Activated T-cell treated with anti-CD3 and anti-CD28 coated beads, Interleukin-2, amount 50 U/mL, for 48 hours (primary cell): Measurements from ENCODE around the gene NCF4.

Experiments
- DNase-seq, 2 experiments: peaks; one replicate each; pipeline ENCODE4 v3.0.0-alpha.2; 2020

The NCF4 gene

DNA sequence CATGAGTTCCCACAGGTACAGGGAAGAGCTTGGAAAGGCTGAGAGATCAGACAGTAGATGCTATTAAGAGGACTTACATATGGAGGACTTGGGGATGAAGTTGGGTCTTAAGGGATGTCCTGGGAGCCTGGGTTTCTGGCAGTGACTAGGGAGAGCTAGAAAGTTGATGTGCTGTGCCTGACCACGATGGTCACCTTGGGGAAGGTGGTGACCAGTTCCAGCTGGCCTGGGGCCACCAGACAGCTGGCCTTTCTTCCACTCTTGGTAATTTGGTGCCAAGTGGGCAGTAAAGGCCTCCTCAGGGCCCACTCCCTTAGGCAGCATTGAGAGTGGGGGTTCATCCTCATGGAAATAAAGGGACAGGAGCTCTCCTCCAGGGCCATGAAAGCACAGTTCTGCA lies 38.7 kb downstream of the NCF4 start:
- DNase-seq: no peak

DNA sequence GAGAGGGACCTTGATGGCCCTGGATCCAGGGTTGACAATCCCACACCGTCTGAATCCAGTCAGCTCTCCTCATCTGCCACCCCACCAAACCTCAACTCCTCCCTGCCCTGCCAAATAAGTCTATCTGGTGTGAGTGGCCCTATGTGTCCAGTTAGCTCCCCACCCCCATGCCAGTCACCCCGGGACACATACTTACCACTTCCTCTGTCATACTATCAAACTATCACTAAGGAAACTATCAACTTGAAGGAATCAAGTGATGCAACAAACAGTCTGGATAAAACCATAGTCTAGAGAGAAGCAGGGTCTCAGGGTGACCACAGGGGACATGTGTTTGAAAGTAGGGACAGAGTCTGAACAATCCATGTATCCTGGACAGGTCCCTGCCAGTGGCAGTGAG lies 39.4 kb downstream of the NCF4 start:
- DNase-seq: no peak

DNA sequence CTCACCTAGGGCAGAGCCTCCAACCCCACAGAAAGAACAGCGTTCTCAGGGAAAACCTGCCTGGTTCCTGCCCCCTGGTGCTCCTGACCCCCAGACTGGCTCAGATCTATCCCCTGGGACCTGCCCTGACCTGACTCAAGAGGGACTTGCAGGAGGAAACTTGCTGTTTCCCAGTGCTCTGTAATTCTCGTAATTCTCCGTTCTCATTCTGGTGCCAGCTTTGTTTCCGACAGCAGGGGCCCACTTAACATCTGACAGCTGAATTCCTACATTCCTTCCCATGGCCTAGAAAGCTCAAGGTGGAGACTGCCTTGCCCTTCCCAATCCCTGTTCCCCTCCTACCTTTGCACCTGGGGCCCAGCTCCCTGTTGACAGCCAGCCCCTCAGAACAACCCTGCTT lies 40.1 kb downstream of the NCF4 start:
- DNase-seq: no peak

DNA sequence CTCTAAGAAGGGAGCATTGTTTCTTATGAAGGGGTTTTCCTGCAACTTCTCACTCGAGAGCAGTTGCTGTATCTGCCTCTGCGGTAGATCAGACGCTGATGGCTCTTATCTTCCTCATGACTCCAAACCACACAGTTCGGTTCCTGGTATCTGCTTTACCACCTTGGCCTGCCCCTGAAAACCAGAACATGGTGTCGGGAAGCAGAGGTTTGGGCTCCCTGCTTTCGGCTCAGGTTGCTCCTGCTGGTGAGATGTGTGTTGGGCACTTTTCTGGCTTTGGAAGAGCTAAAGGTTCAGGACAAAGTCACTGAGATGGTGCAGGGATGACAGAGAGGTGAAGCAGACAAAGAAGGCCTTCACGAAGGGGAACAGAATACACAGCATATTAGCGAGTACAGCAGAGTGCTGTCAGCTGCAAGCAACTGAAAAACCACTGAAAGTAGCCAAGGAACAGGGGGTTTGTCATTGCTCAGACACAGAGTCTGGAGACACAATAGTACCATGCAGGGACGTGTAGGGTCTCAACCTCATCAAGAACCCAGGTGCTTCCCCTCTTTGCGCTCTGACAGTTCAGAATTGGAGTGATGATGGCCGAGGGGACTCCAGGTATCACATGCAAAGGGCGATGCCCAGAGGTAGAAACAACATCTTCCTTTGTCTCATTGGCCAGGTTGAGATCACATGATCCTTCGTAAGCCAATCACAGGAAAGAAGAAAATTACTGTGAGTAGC lies 40.8 kb downstream of the NCF4 start:
- DNase-seq: peak; percentile 33 to 44

DNA sequence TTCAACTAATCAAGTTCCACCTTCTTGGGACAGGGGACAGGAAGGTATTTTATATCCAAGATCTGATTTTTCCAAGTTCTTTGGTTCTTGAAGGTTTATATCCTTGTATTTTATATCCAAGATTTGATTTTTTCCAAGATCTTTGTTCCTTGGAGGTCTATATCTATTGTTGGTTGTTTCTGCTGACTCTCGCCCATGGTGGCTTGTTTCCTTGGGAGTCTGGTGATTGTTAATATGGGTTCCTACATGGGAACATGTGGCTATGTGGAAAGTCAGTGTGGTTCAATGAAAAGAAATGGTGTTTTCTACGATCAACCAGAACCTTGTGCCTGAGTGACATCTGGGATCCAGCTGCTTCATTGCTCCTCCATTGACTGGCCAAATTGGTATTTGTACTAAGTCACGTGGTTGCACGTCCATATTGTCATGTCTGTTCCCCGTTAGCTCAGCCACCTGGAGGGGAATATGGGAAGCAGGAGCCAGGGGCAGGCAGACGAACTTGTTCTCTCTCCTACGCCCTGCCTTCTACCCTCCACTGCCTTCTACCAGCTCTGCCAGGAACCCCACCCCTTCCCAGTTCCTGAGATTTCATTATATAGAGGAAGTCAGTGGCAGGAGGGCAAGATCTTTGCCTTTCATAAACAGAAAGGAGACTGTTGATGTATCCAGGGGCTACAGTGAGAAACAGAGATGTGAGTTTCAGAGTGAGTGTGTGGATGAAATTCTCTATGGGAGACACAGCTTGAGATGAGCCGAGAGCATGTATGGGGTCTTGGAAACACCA lies 41.5 kb downstream of the NCF4 start:
- DNase-seq: no peak

DNA sequence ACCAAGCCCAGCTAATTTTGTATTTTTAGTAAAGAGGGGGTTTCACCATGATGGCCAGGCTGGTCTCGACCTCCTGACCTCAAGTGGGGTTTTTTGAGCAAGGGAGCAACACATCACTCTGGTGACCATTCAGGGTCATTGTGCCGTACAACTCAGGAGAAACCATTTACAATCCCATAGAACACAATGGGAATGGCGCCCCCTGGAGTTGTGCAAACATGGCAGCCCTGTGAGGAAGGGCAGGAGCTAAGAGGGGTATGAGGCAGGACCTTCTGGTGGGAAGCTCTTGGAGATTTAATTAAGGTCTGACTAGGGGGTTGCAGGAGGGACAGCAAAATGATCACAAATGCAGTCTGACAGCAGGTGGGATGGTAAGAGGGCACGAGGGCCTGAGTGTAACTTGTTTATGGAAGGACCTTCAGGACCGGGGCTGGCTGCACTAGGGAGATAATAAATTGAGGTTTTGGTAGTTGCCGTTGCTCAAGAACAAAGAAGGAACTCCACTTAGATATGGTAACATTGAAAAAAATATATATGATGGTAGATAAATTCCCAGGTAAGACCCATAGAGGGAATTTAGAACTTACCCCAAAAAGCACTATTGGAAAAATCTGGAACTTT lies 43.6 kb downstream of the NCF4 start:
- DNase-seq: no peak

DNA sequence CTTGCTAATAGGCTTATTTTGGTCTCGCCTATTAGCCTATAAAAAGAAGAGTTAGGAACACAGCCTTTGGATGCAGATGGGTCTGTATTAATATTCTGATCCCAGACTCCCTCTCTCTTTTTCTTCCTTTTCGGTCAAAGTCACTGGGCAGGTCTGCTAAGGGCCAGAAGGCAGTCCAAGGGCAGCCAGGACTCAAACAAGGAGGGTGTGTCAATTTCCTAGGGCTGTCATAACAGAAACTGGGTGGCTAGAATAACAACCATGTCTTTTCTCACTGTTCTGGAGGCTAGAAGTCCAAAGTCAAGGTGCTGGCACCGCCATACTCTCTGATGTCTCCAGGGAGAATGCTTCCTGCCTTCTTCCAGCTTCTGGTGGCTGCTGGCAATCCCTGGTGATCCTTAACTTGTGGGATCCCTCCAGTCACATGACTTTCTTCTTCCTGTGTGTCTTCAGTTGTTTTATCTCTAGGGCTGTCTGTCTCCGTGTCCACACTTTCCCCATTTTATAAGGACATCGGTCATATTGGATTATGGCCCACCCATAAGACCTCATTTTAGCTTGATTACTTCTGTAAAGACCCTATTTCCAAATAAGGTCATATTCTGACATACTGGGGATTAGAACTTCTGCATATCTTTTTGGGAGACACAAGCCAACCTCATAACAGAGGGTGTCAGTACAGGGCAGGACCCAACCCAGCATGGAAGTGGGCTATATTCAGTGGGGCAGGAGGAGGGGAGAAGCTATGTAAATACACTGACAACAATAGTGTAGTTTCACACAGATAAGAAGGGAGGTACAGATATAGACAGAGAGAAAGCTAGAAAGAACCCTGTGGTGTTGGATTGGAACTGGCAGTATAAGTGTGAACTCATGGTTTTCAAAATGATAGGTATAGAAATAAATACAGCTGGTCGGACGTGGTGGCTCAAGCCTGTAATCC lies 46.7 kb downstream of the NCF4 start:
- no peak for DNase-seq

DNA sequence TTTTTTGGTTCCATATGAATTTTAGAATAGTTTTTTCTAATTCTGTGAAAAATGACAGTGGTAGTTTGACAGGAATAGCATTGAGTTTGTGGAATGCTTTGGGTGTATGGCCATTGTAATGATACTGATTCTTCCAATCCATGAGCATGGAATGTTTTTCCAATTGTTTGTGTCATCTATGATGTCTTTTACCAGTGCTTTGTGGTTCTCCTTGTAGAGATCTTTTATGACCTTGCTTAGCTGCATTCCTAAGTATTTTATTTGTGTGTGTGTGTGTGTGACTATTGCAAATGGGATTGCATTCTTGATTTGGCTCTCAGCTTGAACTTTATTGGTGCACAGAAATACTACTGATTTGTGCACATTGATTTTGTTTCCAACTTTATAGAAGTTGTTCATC lies 49.7 kb downstream of the NCF4 start:
- no peak for DNase-seq

DNA sequence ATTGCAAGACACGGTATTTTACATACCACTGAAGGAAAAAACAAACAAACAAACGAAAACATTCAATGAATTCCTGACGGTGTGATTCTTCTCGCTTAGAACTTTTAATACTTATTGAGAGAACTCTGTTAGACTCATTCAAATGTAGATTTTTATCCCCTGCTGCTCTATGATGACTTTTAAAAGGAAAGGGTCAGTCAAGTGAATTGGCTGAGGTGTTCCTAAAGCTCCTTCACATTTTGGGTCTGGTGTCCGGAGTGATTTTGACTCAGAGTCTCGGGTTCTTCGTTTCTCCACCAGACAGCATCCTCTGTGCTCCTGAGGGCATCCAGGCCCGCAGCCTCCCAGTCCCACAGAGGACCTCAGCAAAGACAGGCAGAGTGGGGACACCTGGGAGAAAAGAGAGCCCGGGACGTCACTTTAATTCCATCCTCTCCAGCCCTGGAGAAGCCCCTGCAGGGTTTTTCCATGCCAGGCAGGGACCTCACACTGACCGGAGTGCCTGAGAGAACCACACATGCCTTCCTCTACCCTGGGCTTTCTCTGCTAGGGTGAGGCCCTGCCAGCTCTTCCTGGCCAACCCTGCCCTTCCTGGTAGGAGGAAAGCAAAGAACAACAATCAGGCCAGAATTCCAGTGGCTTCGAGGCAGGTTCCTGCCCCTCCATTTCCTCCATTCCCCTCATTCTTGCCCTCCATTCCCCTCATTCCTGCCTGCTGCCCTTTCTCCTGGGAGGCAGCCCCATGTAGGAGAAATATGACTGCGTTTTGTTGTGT lies 51.3 kb downstream of the NCF4 start:
- DNase-seq: no peak

DNA sequence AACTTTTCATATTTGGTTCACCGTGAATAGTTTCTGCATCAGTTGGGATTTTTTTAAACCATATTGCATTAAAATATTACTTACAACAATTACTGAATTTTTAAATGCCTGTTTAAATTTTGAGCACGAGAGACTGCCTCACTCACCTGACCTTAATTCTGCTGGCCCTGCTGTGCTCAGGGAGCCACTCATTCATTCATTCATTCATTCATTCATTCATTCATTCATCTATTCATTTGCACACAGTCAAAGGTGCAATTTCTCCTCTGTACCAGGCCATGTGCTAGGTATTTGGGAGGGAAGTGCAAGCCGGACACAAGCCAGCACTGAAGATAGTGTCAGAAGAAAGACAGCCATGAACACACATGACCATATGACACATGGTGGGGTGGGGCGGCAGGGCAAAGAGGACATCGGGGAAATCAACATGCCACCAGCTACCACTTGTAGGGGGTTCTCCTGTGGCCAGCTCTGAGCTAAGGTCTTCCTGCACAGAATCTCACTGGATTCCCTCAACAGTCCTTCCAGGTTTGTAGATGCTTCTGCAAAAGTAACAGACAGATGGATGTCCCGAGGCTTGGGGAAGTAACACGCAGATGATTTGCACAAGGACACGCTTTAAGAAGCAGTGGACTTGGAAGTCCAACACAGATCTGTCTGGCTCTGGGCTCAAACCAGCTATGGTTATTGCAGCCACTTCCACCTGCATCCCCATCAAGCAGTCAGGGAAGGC lies 52.1 kb downstream of the NCF4 start:
- no peak for DNase-seq

DNA sequence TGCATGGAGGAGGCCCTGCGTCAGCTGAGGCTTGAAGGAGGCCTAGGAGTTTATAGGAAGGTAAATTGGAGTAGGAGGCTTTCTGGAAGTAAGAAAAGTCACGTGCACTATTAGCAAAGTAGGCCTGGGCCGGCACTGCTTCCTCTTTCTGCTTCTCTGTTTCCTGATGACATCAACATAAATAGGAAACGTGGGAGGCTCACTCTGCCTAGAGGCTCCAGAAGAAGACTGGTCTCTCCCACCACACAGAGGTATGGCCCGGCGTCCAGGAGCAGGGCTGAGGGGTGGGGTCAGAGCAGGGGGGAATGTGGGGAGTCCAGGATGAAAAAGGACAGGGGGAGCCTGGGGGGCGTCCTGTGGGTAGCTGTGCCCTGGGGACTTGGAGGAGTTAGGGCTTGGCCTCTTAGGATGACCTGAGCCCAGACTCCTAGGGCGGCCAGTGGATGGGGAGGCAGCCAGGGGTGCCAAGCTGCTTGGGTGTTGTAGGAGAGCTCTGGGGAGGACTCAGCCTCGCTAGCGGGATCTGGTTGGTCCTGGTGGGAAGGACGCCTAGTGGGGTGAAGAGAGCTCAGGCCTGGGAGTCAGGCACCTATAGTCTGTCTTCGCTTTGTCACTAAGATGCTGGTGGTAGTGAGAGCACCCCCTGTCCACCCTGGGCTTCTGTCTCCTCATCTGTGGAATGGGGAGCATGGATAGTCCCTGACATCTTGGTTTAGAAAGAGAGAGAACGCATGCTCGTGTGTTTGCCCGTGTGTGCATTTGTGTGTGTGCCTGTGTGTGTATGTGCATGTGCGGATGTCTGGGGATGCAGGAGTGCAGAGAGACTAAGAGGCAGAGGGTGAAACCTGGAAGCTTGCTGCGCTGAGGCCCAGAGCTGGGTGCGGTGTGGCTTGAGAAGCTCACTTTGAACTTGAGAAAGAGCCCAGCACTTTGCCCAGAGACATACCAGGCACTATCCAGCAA lies 52.9 kb downstream of the NCF4 start, which contains the start of gene CSF2RB:
Gene CSF2RB (plus strand): TSS at position 202 of the 963 bp plus-strand sequence. CDS start 8,580 bp downstream, outside the sequence.
- no peak for DNase-seq

DNA sequence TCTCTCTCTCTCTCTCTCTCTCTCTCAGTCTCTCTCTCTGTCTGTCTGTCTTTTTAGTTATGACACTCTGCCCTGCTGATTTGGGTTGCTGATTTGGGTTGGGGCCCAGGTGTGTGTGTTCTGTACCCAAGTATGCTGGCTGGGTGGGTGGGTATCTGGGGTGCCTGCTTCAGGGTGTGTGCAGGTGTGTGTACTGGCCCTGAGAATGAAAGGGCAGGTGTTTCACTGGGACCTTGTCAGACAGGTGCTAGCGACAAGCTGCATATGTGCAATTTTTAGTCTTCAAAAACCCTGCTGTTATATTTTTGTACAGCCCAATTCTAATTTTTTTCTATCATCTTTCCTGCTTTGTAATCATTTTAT lies 53.6 kb downstream of the NCF4 start:
- DNase-seq: no peak

DNA sequence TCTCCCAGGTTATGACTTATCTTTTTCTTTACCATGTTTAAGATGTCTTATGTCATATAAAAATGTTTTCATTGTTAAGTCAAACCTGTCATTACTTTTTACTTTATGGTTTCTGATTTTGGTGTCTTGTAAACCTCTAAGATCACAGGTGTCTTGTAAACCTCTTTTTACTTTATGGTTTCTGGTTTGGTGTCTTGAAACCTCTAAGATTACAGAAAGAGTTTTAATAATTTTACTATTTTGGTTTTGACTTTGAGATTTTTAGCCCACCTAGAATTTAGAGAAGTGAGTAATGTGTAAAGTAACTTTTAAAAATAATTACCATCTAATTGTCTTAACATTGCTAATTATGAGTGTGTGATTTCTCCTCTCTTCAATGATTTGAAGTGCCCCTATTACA lies 55.2 kb downstream of the NCF4 start:
- DNase-seq: no peak

DNA sequence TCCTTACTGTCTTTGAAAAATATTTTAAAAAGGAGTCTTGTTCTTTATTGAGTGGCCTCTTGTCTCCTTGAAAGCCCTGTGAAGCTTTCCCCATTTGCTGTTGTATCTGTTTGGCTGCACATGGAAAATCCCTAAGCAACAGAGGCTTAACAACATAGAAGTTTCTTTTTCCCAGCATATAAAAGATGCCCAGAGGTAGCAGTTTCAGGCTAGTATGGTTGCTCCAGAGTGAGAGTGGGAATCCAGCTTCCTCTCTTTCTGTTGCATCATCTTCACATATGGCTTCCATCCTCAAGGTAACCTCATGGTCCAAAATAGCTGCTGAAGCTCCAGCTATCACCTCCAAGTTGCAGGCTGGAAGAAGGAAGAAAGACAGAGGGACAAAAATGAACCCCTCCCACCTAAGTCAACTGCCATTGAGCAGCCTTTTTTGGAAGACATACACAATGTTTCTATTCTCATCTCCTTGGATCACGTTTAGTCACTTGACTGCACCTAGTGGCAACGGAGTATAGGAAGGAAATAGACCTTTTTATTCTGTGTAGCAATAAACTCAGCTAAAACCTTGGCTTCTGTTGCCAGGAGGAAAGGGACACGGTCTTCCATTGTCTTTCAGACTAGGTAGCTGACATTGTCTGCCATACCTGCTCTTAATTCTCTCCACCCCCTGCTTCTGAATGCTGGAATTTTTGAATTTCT lies 57.9 kb downstream of the NCF4 start:
- no peak for DNase-seq

DNA sequence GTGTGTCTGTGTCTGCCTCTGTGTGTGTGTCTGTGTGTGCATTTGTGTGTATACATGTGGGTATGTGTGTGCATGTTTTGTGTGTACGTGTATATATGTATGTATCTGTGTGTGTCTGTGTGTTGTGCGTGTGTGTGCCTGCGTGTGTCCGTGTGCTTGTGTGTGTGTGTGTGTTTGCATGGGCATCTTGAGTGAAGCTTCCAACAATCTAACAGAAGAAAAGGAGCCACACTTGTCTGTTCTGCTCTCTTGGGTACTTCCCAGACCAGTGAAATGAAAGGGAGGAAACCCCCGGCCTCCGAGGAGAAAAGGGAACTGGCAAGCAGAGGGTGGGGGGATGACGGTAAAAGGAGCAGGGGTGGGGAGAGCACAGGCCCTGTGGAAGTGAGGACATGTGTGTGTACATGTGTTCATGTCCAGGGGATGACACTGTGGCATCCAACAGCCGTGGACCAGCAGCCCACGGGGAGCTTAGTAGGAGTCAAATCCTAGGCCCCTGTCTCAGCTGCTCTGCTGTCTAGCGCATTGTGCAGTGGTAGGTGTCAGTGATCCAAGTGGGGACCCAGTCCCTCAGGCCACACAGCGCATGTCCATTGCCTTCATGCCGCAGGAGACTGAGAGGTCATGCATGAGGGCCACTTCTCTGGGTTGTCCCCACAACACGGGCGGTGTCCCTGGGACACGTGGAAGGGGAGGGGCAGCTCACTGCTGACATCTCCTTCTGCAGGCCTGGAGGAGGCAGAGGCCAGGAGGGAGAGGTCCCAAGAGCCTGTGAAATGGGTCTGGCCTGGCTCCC lies 60.7 kb downstream of the NCF4 start:
- no peak for DNase-seq

DNA sequence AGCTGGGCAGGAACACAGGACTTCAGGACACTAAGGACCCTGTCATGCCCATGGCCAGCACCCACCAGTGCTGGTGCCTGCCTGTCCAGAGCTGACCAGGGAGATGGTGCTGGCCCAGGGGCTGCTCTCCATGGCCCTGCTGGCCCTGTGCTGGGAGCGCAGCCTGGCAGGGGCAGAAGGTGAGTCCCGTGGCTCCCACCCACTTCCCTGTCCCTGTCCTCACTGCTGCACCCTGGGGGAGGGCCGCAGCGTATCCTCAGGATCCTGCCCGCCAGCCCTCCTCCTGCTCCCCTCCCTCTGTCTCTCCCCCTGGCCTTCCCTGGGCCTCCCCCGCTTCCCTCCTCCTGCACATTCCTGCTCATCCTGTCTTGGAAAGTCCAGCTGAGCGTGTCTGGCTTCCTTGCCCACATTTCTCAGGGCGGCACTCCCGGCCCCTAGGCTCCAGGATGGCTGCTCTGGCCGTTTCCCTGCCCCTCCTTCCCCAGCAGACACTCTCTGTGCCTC lies 61.4 kb downstream of the NCF4 start:
- no peak for DNase-seq

DNA sequence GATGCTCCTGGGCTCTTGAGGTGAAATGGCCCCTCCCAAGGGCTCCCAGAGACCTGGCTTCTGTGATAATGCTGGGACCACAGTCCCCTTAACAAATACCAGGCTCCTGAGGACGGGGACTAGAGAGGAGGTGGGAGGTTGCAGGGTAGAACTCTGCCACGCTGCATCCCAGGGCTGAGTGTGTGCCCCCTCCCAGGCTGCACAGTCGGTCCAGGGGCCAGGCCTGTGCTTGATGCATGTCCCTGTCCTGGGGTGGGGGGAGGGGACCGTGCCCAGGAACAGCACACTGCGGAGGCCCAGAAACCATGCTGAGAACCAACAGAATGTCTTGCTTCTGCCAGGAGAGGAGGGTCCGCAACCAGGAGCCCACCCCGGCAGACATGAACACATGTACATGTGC lies 61.9 kb downstream of the NCF4 start:
- DNase-seq: no peak

DNA sequence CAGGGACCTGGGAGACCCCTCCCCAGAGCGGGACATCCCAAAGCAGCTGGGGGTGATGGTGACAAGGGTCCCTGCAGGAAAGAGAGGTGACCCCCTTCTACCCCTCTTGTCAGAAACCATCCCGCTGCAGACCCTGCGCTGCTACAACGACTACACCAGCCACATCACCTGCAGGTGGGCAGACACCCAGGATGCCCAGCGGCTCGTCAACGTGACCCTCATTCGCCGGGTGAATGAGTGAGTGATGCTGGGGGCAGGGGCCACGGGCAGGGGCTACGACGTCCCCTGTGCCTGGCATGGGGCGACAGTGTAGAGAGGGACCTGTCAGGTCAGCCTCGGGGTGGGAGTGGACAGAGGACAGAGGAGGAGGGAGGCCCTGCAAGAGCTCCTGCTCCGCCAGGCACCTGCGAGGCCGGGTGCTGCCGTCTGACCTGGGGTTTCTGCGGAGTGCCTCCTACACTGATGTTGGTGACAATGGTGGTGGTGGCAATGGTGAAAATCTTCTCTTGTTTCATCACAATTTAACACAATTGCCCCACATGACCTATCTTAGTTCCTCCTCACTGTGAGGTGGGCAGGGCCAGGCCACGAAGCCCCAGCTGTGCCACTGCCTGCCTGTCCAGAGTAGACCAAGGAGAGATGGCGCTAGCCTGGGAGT lies 62.5 kb downstream of the NCF4 start:
- no peak for DNase-seq
